Ascending aorta (tissue), 2 donors: ENCODE data around the gene NEXN. TPM values are rescaled to one million over a fixed set of nuclear protein-coding genes. Genes with fewer than 3 reads are reported as not detected.
"Not testable (repeated sequence)": the region's sequence is repeated elsewhere in the genome, so short reads cannot be mapped to it uniquely, and the experiment has no call there.

Source experiments
- DNase-seq, 2 donors: peaks; one replicate each; pipeline ENCODE4 v3.0.0-alpha.2; 2019; ENCODE audit warnings: low spot score in 2 of 2
- H3K27ac ChIP-seq, 2 donors: fragments of 200-600 bp; sonication (generic); one replicate each; pipeline ENCODE4 v1.5.1; 2016 to 2017; ENCODE audit warnings: mild to moderate bottlenecking in 1 of 2
- H3K27me3 ChIP-seq: fragments of 200-600 bp; sonication (generic); one replicate; pipeline ENCODE4 v1.5.1; 2017
- H3K36me3 ChIP-seq, 2 donors: fragments of 200-600 bp; sonication (generic); one replicate each; pipeline ENCODE4 v1.5.1; 2016
- H3K4me1 ChIP-seq, 2 donors: fragments of 200-600 bp; sonication (generic); one replicate each; pipeline ENCODE4 v1.5.1; 2016 to 2017; ENCODE audit warnings: mild to moderate bottlenecking in 1 of 2
- H3K4me3 ChIP-seq, 2 donors: fragments of 200-600 bp; sonication (generic); one replicate each; pipeline ENCODE4 v1.5.1; 2016 to 2017; ENCODE audit warnings: mild to moderate bottlenecking in 1 of 2
- H3K9me3 ChIP-seq, 2 donors: fragments of 200-600 bp; sonication (generic); one replicate each; pipeline ENCODE4 v1.5.1; 2016
- CTCF ChIP-seq, 3 experiments: fragments of 200-600 bp in 2 of 3; fragments of 450-650 bp in 1 of 3; sonication (generic) in 2 of 3; IDR thresholded peaks; one replicate each; pipeline ENCODE4 v1.5.1; 2016 to 2019; ENCODE audit warnings: antibody characterized with exemption in 3 of 3, mild to moderate bottlenecking in 1 of 3, moderate library complexity in 1 of 3
- intact Hi-C: fragments of 100-400 bp; cut with DNase I; formaldehyde crosslinking; loops from one replicate; pipeline ENCODE4 v1.15.1; 2023
- total RNA-seq: library from RNA; depleted of rRNA; stranded (reverse); fragments of >200 nt; gene quantifications from one replicate; pipeline ENCODE4 v1.1.0, GENCODE V29; 2016

The NEXN gene
- total RNA-seq, 1 donor from 2014 or later: 38.2 TPM

- H3K4me3 ChIP-seq: no peak overlapping the region
- no peaks in the 10 kb centered on the region for H3K9me3 ChIP-seq
- no peak overlapping the region for H3K27ac ChIP-seq
- TF ChIP-seq CTCF (IDR thresholded peaks at IDR 0.05): no peak
- intact Hi-C loops: no loop called here
- no peak for DNase-seq
- peaks cover 0 to 3% of the 10 kb centered on the region in 2 donors for H3K4me1 ChIP-seq
- H3K36me3 ChIP-seq: peaks cover 9 to 22% of the 10 kb centered on the region in 2 donors
- no peaks in the 10 kb centered on the region for H3K27me3 ChIP-seq
Observed at GRCh38 chr1:77905603-77906002, 17.2 kb downstream of the NEXN start.

GRCh38 chr1:77906019-77906545 lies 17.7 kb downstream of the NEXN start:
- intact Hi-C loops: no loop called here
- peaks cover 9 to 22% of the 10 kb centered on the region in 2 donors for H3K36me3 ChIP-seq
- no peak for DNase-seq
- H3K27me3 ChIP-seq: no peaks in the 10 kb centered on the region
- no peak overlapping the region for H3K27ac ChIP-seq
- no peak for TF ChIP-seq CTCF (IDR thresholded peaks at IDR 0.05)
- H3K4me1 ChIP-seq: peaks cover 0 to 3% of the 10 kb centered on the region in 2 donors
- H3K9me3 ChIP-seq: no peaks in the 10 kb centered on the region
- H3K4me3 ChIP-seq: no peak overlapping the region

- Histone ChIP-seq H3K36me3 (peaks cover 9 to 19% of the 10 kb centered on the region in 2 donors), H3K9me3 (no peaks in the 10 kb centered on the region), H3K27me3 (no peaks in the 10 kb centered on the region), H3K4me3 (no peak overlapping the region), H3K4me1 (peaks cover 0 to 3% of the 10 kb centered on the region in 2 donors), H3K27ac (no peak overlapping the region)
- no peak for TF ChIP-seq CTCF (IDR thresholded peaks at IDR 0.05)
- intact Hi-C loops: no loop called here
- no peak for DNase-seq
Observed at GRCh38 chr1:77906624-77907023, 18.2 kb downstream of the NEXN start.

GRCh38 chr1:77910116-77910515 lies 21.7 kb downstream of the NEXN start:
- Histone ChIP-seq H3K27me3 (no peaks in the 10 kb centered on the region), H3K36me3 (peaks cover 5 to 20% of the 10 kb centered on the region in 2 donors), H3K9me3 (no peaks in the 10 kb centered on the region), H3K4me1 (peaks cover 0 to 3% of the 10 kb centered on the region in 2 donors), H3K4me3 (no peak overlapping the region), H3K27ac (no peak overlapping the region)
- intact Hi-C loops: no loop called here
- TF ChIP-seq CTCF (IDR thresholded peaks at IDR 0.05): no peak
- DNase-seq: no peak

- peaks cover 58 to 69% of the 10 kb centered on the region in 2 donors for H3K36me3 ChIP-seq
- H3K27me3 ChIP-seq, intact Hi-C loops, DNase-seq, H3K4me1 ChIP-seq, H3K9me3 ChIP-seq, H3K27ac ChIP-seq, H3K4me3 ChIP-seq: not testable (repeated sequence)
Observed at GRCh38 chr1:77918918-77919317, 30.5 kb downstream of the NEXN start.

- Histone ChIP-seq H3K4me3 (no peak overlapping the region), H3K27me3 (no peaks in the 10 kb centered on the region), H3K27ac (no peak overlapping the region), H3K9me3 (no peaks in the 10 kb centered on the region), H3K36me3 (peaks cover 84 to 98% of the 10 kb centered on the region in 2 donors), H3K4me1 (no peaks in the 10 kb centered on the region)
- intact Hi-C loops: no loop called here
- DNase-seq: no peak
- no peak for TF ChIP-seq CTCF (IDR thresholded peaks at IDR 0.05)
Observed at GRCh38 chr1:77925518-77925917, 37.1 kb downstream of the NEXN start.
